SK-N-MC (cell line): Measurements from ENCODE around the gene LHX2.

Experiments used
- EZH2 ChIP-seq: fragments of 200-600 bp; sonication (generic); IDR thresholded peaks from one replicate; pipeline ENCODE4 v1.6.1; 2017; ENCODE audit warnings: antibody characterized with exemption
- POLR2AphosphoS5 ChIP-seq: IDR thresholded peaks from 2 replicates; pipeline ENCODE4 v1.6.1; 2012; ENCODE audit warnings: mild to moderate bottlenecking, low read depth, low read length, borderline replicate concordance

- no peak for TF ChIP-seq EZH2
- TF ChIP-seq POLR2AphosphoS5 = no peak
These were observed 26.2 kb downstream of the LHX2 start for GRCh38 chr9:124037790-124038189.
